ENCODE measurements around the gene ATXN7L3B.
A peak's percentile ranks its signal among the peaks of the same experiment; 100 is the strongest.
"Not testable (repeated sequence)": the region's sequence is repeated elsewhere in the genome, so short reads cannot be mapped to it uniquely, and the experiment has no call there.

ATXN7L3B gene, protein sequence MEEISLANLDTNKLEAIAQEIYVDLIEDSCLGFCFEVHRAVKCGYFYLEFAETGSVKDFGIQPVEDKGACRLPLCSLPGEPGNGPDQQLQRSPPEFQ

DNA sequence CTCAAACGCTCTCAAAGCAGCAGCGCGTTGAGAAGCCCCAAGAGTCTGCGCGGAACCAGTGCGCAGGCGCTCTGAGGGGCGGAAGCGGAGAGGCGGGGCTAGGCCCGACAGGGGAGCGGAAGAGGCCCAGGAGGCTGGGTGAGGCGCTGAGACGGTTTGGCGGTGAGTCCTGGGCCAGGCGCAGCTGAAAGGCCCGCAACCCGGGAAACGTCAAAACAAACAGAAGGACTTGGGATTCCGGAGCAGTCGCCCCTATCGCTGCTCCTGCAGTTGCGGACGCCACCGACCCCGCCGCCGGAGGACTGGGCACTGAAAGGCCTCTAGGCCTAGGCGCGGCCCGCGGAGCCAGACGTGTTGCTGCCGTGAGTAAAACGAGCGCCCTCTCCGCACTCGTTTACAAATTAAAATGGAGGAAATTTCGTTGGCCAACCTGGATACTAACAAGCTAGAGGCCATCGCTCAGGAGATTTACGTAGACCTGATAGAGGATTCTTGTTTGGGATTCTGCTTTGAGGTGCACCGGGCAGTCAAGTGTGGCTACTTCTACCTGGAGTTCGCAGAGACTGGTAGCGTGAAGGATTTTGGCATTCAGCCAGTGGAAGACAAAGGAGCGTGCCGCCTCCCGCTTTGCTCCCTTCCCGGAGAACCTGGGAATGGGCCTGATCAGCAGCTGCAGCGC is at the start of gene ATXN7L3B:
ATXN7L3B (plus strand) TSS at position 129 of the 679 bp plus-strand sequence; CDS start at position 407, 278 bp downstream.
- peak; percentile 95 for DNase-seq

DNA sequence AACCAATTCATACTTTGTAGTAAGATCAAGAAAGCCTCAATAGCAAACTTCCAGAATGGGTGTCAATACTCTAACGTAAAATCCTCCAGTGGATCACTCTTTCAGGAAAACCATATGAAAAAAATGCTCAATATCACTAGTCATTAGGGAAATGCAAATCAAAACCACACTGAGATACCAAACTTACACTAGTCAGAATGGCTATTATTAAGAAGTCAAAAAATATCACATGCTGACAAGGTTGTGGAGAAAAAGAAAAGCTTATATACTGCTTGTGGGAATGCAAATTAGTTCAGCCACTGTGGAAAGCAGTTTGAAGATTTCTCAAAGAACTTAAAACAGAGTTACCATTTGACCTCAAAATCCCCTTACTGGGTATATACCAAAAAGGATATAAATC is 49.5 kb upstream of the ATXN7L3B start:
- DNase-seq = no peak

DNA sequence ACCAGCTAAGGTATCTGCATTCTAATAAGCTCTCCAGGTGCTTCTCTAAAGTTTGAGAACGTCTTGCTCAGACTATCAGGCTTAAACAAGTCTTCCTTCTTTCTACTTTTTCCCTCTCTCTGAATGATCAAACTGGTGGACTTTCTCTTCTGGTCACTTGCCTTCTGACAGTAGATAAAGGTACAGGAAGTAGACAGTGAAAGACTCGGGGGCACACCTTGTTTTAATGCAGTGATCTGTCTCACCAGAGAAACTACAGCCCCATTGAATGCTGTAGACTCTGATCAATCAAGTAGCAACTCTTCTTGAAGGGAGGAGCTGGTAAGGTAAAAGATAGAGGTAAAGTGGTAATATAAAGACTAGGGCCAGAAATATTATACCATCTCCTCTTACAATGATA is 48.1 kb upstream of the ATXN7L3B start:
- no peak for DNase-seq

DNA sequence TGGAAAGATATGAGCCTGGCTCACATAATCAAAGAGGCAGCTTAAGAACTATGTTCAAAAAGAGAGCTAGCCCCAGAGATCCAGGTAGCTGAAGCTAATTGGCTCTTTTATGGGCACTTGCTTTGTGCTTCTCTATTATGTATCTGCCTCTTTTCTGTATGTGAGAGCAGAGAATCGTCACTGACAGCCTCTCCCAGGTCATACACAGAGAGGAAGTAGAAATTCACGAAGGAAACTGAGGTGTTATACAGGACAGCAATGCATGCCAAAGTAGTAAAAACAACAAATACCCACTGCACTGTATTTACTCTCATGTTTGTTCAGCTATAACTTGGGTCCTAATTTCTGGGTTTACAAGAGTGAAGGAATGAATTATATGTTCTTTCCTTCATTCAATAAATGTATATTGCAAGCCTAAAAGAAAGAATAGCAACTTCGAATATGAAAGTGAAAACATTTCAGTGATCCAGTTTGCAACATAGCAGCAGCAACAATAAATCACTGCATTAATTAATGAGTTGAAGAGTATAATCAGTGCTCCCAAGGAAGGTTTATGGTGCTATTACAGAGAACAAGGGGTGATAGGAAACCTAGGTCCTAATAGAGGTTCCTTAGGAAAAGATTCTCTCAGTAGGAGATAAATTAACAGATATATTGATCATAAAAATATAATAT is 47.1 kb upstream of the ATXN7L3B start:
- no peak for DNase-seq

DNA sequence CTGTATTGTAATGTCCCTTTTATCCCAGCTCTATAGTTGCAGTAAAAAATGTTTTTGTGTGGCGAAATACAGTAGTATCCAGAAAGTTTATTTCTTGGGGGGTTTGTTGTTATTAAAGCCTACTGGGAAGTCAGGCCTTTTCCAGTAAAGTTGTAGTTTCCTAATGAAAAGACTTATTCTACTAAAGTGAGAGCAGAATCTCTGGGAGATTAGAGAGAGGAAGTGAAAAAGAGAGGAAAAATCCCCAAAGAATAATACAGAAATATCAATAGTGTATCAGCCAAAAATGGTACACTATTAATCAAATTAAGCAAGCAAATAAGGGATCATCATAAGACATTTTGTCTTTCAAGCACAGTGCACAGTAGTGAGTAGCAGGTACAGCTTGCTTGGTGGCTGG is 46.3 kb upstream of the ATXN7L3B start:
- no peak for DNase-seq

DNA sequence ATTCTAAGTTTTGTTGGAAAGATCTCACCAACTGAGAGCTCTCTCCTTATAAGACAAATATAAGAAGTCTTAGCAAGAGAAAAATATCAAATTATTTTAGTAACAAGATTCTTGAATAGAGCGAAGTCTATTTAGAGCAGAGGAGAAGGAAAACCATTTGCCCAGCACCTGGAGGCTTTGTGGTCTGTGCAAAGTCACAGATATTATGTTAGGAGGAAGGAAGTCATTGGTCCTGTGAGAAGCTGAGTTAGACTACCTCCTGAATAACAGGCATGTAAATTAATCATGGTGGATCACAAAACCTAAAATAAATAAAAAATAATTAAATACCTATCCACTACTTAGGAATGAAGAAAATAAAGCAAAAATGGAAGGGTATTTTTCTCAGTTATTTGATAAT is 38.4 kb upstream of the ATXN7L3B start:
- DNase-seq = no peak

DNA sequence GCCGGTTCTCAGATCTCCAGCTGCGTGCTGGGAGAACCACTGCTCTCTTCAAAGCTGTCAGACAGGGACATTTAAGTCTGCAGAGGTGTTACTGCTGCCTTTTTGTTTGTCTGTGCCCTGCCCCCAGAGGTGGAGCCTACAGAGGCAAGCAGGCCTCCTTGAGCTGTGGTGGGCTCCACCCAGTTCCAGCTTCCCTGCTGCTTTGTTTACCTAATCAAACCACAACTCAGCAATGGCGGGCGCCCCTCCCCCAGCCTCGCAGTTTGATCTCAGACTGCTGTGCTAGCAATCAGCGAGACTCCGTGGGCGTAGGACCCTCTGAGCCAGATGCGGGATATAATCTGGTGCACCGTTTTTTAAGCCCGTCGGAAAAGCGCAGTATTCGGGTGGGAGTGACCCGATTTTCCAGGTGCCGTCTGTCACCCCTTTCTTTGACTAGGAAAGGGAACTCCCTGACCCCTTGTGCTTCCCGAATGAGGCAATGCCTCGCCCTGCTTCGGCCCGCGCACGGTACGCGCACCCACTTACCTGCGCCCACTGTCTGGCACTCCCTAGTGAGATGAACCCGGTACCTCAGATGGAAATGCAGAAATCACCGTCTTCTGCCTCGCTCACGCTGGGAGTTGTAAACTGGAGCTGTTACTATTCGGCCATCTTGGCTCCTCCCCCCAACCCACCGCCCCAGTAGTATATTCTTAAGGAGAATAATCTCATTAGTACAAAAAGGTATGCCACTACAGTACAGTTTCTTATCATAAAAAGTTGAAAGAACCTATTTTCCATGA is 28.6 kb upstream of the ATXN7L3B start:
- DNase-seq = not testable (repeated sequence)

DNA sequence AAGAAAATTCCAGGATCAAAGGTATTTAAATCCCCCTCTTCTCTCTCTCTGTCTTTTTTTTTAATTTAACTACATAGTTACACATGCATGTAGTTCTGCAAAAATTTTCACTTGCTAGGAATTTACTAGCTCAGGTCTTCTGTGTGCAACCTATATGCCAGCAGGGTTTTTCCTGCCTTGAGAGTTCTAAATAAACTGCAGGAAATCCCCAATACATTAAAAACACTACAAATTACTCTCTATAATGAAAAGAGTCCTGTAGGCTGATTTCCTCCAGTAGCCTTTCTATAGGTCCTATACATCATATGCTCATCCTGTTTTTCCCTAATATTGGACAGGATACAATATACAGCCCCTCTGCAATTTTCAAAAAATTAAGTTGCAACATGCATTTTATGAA is 27.7 kb upstream of the ATXN7L3B start:
- no peak for DNase-seq

DNA sequence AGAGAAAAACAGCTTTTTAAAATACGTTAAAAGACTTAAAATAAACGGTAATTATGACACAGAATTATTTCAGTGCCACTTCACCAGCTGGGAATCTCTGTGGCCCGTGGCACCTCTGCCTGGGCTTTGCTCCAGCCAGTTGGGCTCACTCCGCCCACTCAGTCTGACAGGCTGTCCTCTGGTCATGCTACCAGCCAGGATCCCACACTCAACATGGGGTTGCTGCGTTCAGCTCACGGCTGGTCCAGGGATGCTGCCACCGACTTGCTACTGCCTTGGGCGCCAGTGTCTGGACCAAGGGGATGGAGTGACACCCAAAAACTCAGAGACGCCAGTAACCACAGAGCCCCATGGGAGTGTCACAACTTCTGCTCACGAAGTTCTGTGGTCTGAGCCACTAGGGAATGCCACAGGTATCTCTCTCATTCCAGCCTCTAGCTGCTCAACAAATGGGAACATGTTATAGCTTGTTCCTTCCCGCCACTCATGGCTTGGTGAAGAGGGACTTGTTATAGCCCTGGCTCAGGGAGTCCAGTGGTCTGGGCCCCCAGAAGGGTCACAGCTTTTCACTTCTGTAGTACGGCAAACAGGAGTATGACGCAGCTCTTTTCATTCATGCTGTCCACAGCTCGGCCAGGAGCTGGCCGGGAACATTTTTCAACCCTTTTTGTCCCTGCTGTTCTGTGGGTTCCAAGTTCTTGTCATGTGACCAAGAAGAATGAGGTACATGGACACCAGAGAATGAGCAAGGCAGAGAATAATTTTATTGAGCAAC is 23.4 kb upstream of the ATXN7L3B start:
- DNase-seq = no peak

DNA sequence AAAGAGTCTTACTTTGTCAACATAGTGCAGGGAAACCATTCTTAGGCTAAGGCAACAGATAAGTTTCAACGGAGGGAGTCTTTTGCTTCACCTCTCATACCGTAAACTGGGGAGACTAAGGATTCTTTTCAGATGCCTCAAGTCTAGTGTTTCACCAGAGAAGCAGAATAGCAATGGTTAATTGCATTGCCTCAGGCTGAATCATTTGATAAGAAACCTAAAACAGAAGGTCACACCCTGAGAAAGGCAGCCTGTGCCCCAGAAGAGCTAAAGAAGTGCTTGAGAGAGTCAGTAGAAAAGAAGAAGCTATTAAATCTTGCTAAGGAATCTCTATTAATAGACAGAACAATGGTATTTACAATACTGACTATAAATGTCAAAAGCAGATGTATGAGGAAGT is 21.8 kb upstream of the ATXN7L3B start:
- no peak for DNase-seq

DNA sequence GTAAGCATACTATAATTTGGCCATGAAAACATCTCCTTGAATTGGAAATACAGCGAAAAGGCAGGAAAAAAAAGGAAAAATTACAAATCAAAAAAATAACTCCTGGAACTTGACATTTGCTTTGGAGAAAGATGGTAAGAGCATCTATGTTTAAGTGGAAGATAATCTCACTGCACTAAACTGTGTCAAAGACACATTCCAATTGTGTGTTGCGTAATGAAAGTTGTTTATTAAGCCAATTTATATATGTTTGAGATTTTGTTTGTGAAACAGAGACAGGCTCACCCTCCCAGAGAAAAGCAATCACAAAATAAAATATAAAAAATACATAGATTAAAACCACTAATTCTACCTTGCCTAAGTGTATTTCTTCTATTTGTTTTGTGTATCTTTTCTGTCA is 11.1 kb upstream of the ATXN7L3B start:
- no peak for DNase-seq

DNA sequence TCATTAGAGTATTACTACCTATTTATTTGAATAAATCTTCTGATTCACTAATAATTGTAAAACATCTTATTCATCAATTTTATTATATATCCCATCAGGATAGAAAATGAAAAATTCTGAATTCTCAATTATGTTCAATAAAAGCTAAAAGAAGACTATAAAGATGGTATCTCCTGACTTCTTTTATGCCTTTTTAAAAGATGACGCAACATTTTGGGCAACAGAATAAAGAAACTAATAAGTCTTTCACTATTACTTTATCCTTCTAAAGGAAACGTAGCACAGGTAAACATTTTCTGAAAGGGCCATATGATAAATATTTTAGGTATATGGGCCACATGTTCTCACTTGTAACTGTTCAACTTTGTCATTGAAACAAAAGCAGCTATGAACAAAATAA is 10.1 kb upstream of the ATXN7L3B start:
- DNase-seq = no peak

DNA sequence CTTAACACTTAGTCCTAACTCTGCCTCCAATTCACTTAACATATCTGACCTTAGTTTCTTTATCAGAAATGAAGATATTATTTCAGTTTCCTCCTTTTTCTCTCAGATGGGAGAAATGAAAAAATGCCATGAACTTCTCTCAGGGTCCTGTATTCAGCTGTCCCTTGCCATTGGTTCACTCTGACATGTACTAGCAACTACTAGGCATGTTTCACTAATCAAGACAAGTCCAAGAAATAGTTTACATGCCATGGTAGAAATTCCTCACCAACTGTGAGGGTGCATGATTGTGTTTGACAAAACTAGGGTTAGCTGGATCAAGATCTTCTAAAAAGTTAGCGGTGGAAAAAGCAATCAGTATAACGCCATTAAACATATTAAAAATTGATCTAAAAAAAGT is 7.0 kb upstream of the ATXN7L3B start:
- DNase-seq = no peak

DNA sequence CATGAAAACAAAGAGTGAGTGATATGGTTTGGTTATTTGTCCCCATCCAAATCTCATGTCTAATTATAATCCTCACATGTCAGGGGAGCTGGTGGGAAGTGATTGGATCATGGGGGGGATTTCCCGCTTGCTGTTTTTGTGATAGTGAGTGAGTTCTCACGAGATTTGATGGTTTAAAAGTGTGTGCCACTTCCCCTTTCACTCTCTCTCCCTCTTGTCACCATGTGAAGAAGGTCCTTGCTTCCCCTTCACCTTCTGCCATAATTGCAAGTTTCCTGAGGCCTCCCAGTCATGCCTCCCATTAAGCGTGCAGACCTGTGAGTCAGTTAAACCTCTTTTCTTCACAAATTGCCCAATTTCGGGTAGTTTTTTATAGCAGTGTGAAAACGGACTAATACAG is 2.1 kb upstream of the ATXN7L3B start:
- no peak for DNase-seq

DNA sequence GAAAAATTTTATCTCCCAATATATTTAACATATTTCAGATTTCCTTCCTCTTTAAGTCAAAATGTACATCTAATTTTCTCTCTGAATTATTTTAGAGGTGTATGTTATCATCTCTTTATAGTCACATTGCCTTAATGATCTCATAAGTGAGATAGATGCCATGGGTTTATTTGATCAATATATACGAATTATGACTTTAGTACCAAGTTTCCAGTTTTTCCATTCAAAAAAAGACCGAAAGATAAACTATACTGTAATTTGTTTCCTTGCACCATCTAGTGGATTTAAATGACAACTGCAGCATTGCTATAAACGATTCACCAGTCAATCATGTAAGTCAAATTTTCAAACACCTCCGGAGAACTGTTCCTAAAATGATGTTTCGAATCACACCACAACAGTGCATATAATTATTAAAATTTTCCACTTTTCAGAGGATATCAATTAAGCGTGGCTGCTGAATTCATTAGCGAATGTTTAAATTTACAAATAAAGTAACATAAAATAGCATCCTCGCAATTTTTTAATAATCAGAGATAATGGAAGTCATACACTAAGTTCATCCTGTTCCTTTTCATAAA is 419 bp upstream of the ATXN7L3B start:
- DNase-seq = no peak

DNA sequence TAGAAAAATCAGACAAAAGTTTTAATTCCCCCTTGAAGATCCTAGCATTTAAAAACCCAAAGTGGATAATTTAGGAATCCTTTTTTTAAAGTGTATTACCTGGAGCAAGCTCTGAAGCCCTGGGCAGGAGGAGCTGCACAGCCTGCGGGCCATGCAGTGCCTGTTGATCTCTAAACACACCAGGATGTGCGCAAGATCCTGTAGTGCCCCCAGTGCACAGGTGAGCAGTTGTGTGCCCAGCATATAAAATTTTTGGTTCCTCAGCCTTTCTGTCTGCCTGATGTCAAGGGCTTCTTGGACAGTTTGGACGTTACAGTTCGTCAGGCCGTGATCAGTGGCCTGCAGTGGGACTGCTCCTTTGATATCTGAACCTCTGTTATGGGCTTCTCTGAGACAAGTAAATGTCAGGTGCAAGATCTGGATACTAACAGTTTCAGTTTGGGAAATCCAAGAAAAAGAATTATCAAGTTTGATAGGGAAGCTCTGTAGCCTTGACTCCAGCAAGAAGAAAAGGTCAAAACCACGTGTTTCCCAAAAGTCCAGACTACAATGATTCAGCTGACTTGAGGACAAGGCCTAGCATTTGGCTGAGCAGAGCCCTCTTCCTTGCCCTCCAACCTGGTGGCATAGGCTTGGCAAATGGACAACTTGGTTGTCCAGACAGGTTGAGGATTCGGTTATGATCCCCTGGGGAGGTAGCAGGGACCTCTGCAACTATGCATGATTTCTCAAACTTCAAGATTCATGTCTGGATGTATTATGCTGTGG is 1.0 kb downstream of the ATXN7L3B start:
- DNase-seq = peak; percentile 5

DNA sequence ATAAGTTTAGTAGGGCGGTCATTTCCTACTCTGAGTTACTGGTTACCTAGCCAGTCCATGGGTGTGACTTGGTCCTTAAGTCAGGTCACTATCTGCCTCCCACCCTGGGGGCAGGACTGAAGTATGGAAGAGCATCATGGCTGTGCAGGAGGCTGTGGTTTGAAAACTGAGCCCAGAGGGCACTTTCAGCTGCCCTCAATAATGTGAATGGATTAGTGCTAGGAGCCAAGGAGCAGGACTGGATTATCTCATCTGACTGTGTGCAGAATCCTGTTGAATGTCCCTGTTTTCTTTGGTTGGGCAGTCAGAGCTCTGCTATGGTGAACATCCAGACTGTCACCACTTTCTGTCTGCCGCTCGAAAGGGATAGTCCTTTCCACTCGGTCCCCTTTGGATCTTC is 1.6 kb downstream of the ATXN7L3B start:
- DNase-seq = no peak

DNA sequence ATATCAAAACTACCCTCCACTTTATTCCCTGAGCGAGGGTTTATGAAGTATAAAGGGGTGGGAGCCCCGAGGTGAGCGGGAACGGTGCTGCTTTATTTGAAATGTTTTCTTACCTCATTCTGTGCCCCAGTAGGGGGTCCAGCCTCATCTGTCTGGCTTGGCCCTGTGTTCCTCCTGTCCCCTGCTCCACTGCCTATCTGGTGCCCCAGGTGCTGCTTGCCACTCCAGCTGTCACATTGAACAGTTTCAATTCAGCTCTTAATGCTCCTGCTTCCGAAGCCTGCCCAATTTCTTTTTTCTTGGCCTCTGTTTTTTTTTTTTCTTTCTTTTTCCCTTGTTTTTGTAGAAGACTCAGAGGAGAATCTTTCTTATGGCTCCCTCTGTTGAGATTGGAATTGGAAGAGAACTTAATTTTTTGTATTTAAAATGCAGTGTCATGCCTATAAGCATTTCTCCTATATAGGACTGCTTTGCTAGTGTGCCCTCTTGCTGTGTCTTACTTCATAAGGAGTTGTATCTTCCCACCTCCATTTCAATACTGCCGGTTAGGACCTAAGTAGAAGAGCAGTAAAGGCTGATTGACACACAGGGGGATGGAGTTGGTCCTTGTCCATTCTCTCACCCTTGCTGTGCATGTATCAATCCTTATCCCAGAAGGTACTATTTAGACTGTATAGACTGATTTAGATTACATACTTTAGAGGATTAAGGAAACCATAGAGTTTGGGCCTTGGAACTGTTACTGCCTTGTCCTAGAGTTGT is 2.3 kb downstream of the ATXN7L3B start:
- DNase-seq = no peak

DNA sequence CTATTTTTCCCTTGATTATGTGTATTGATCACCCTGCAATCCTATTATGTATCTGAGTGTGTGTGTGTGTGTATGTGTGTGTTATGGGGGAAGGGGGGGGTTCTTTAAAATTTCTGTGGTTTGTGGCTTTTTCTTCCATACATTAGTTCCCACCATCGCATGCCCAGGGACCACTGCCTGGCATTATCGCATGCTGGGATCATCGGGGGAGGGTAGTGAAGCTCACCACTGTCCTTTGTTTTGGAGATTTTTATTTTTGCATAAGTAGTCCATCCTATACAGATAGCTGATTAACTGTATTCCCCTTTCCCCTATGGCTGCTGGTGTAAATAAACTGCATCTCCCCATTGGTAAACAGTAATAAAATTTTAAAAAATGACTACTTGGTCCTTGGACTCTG is 3.4 kb downstream of the ATXN7L3B start:
- DNase-seq = no peak

DNA sequence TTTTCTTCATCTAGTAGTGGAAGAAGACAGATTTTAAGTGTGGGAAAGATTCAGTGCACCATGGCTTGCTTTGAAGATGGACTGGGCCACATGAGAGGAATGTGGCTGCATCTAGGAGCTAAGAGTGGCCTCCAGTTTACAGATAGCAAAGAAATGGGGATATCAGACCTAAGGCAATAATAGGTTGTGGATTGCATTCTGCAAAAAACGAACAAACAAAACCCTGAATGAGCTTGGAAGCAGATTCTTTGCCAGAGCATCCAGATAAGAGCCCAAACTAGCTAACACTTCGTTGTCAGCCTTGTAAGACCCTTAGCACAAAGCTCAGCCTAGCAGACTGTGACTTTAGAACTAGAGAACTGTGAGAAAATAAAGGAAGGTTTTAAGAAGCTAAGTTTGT is 9.6 kb downstream of the ATXN7L3B start:
- DNase-seq = no peak

DNA sequence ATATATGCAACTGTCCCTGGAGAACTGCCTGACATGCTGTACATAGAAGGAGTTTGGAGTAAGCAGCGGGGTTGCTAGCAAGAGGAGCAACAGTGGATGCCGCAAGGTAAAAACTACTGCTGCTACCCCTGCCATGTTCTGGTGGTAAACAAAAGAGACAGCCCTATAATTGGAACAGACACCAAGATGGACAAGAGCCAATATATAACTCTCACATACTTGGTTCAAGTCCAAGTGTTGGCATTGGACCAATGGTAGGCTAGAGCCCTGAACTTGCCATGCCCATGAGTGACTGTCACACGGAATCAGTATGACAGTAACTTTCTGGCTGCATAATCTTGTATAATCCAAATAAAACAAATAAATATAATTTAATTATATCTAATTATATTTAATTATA is 13.7 kb downstream of the ATXN7L3B start:
- DNase-seq = no peak

Measured in stimulated activated CD4-positive, alpha-beta T cell treated with anti-CD3 and anti-CD28 coated beads, Interleukin-12 subunit alpha, Interleukin-12 subunit beta, amount 100 ng/mL, for 4 hours (primary cell).